Ovary (tissue), 3 donors: ENCODE data around the gene AKAP8L.

Experiments used
- CTCF ChIP-seq, 3 donors: fragments of 450-650 bp in 2 of 3; fragments of 200-600 bp in 1 of 3; IDR thresholded peaks; one replicate each; pipeline versions ENCODE4 v1.5.1 to v1.8.0; 2016 to 2022; ENCODE audit warnings: antibody characterized with exemption in 3 of 3, mild to moderate bottlenecking in 1 of 3
- EP300 ChIP-seq: sonication (generic); formaldehyde crosslinking; IDR thresholded peaks from one replicate; pipeline ENCODE4 v1.6.1; 2017; ENCODE audit warnings: antibody characterized with exemption
- POLR2A ChIP-seq: fragments of 450-650 bp; IDR thresholded peaks from one replicate; pipeline ENCODE4 v1.6.1; 2017; ENCODE audit warnings: antibody characterized with exemption, mild to moderate bottlenecking, moderate library complexity
- donor health status: DM: no; HTN: no; CAD: no.

- TF ChIP-seq CTCF (IDR thresholded peaks at IDR 0.05), result no peak
- TF ChIP-seq POLR2A, result no peak
- no peak for TF ChIP-seq EP300
These were observed 42.9 kb upstream of the AKAP8L start for GRCh38 chr19:15461694-15462093.
